HG03066 (cell line): ENCODE measurements around the gene MTUS2.
A peak's percentile ranks its signal among the peaks of the same experiment; 100 is the strongest.

ENCODE experiments used
- ATAC-seq: cut with Tn5 transposase; IDR thresholded peaks from one replicate; pipeline ENCODE4 v1.9.1; 2021; ENCODE audit warnings: low read depth; ENCODE audit not compliant: unreplicated experiment

MTUS2 gene

GRCh38 chr13:29494520-29494919 is 674.4 kb downstream of the MTUS2 start:
- no peak for ATAC-seq

GRCh38 chr13:29496241-29496712 is 676.1 kb downstream of the MTUS2 start:
- peak; percentile 54 for ATAC-seq

- no peak for ATAC-seq
These were observed 677.1 kb downstream of the MTUS2 start for GRCh38 chr13:29497137-29497654.

- ATAC-seq = no peak
These were observed 678.4 kb downstream of the MTUS2 start for GRCh38 chr13:29498426-29499040.

GRCh38 chr13:29499506-29500165 is 679.5 kb downstream of the MTUS2 start:
- no peak for ATAC-seq

GRCh38 chr13:29500386-29500785 is 680.2 kb downstream of the MTUS2 start:
- no peak for ATAC-seq

GRCh38 chr13:29501674-29502073 is 681.5 kb downstream of the MTUS2 start:
- no peak for ATAC-seq

- ATAC-seq = no peak
These were observed 682.4 kb downstream of the MTUS2 start for GRCh38 chr13:29502391-29503008.

- ATAC-seq = no peak
These were observed 683.1 kb downstream of the MTUS2 start for GRCh38 chr13:29503041-29503837.

GRCh38 chr13:29504691-29505090 is 684.6 kb downstream of the MTUS2 start:
- no peak for ATAC-seq

- no peak for ATAC-seq
These were observed 685.4 kb downstream of the MTUS2 start for GRCh38 chr13:29505511-29505910.

GRCh38 chr13:29505950-29506349 is 685.8 kb downstream of the MTUS2 start:
- ATAC-seq = no peak

- no peak for ATAC-seq
These were observed 687.2 kb downstream of the MTUS2 start for GRCh38 chr13:29507356-29507755.

GRCh38 chr13:29508130-29508875 is 688.2 kb downstream of the MTUS2 start:
- peak; percentile 56 for ATAC-seq

GRCh38 chr13:29508876-29509252 is 688.7 kb downstream of the MTUS2 start:
- no peak for ATAC-seq

GRCh38 chr13:29509999-29510589 is 690.0 kb downstream of the MTUS2 start:
- no peak for ATAC-seq

- ATAC-seq = no peak
These were observed 690.5 kb downstream of the MTUS2 start for GRCh38 chr13:29510651-29511084.

- no peak for ATAC-seq
These were observed 691.1 kb downstream of the MTUS2 start for GRCh38 chr13:29511106-29511796.

- ATAC-seq = no peak
These were observed 691.8 kb downstream of the MTUS2 start for GRCh38 chr13:29511980-29512379.
